ENCODE data around the gene RASD1.

Gene RASD1

DNA sequence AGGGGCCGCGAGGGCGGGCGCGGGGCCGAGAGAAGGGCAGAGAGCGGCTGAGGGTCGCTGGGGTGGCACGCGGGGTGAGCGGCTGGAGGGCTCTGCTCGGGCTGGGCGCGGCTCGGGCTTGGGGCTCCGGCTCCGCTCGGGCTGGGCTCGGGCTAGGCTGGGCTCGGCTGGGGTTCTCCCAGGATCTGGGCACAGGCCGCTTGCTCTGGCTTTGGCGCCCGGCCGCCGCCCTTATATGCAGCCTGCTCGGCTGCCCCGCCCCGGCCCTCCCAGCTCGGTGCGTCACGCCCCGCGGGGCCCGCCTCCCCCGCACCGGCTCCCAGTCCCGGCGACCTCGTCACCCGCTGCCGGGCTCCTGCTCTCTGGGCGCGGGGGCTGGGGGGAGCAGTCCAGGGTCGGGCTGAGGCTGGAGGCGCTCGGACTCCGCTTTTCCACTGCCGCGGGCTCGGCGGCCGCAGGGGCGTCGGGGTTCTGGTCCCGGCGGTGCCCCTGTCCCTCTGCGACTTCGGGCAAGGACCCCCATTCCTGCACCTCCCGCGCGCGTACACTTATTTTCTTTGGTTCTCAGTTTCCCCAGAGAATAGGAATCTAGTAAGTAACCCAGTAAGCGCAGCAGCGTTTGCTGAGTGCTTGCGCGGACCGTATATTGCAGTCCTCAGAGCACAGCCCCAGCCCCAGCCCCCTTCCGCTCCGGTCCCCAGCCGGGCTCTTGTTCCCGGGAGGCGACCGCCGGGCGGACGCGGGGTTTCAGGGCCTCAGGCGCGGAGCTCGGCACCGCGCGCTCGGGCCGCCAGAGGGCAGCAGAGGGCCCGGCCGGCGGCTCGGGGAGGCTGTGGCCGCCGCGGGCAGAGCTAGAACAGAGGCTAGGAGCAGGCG is at the start of gene RASD1:
Gene RASD1 (minus strand): TSS at position 207 of the 876 bp plus-strand sequence. CDS start 214 bp downstream, outside the sequence.
- FAIRE-seq: no peak

DNA sequence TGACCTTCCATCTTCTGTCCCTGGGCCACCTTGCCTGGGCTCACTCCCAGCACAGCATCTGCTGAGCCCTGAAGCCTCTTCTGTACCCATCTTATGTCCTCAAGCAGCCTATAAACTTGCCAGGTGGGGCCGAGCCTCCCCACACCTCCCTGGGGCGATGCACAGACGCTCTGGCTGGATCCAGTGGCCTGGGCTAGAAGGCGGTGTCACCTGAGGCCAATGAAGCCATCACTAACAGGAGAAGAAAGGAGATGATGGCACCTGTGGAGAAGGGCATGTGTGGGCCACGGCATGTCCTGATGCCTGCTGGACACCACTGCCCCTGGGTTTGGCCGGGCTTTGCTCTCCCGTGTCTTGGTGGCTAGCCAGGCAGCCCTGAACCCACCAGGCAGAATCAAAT is 49.8 kb upstream of the RASD1 start:
- FAIRE-seq: no peak

DNA sequence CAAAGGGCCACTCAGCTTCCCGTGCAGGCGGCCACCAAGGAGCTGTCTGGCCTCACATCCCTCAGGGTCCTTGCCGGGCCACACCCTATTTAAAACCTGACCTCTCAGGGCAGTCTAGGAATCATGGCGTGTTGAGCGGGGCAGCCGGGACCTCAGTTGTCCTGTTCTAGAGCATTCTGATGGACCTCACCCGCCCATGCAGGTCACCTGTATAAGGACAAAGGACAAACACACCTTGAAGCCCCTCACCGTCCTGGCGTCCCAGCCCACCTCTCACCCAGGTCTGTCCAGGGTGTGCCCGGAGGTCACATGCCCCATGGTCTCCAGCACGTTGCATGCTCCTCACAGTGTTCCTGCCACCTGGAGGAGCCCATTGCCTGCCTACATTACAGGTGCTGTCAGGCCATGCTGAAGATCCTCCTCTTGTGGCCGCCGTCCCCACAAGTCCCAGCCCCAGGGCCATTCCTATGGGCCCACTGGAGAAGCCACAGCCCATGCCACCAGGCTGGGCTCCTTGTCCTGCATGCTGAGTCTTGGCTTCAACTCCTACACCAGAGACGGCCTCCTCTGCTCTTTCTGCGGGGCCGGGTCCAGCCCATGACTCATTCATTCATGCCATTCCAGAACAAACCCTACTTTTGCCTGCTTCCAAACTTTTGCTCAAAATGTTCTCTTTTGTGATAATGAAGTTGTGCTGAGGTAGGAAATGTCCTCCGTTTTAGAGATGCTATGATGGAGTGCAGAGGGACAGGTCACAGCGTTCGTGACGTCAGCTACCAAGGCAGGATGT is 49.0 kb upstream of the RASD1 start:
- FAIRE-seq: no peak

GRCh38 chr17:17542906-17543635 is 46.9 kb upstream of the RASD1 start:
- FAIRE-seq: no peak

DNA sequence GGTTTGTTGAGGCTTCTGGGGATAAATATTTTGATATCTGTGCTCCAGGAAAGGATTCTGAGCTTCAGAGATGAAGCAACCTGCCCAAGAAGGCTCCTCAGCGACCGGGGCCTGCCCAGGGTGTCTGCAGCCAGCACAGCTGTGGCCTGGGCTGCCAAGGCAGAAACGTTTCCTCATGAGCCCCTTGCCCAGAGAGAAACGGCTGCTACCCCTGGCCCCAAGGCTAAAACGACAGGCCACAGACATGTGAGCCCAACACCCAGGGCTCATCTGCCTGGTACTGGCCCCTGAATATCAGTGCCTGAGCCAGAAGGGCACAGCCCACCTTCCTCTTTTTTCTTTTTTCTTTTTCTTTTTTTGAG is 45.4 kb upstream of the RASD1 start:
- no peak for FAIRE-seq

DNA sequence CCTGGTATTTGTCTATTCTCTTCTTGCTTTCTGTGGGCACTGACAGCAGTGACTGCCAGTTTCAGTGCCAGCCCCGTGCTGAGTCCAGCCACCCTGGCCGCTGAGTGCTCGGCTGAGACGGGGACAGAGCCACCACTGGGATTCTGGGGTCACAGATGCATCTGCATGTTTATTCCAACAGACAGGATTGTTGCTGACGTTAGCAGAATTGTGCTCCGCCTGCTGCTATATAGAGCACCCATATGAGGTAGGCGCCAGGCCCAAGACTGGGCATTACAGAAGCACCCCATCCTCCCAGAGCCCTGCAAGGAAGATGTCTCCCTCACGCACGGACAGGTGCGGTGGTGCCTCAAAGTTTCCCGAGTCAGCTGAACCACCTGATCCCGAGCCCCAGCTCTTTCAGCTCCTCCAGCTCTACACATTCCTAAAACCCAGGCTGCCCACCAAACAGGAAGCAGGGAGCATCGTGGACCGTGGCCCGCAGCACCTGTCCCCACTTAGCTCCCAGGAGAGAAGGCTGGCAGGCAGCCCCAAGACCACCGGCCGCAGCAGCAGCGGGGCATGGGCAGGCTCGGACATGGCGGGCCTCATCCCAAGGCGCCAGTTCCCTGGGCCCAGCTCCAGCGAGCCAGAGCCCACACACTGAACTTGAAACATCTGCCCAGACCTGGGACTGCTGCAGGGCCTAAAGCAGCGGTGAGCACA is 44.9 kb upstream of the RASD1 start:
- FAIRE-seq: no peak

- FAIRE-seq: no peak
Measured at GRCh38 chr17:17540278-17540906, 44.2 kb upstream of the RASD1 start.

GRCh38 chr17:17539591-17539990 is 43.4 kb upstream of the RASD1 start:
- no peak for FAIRE-seq

DNA sequence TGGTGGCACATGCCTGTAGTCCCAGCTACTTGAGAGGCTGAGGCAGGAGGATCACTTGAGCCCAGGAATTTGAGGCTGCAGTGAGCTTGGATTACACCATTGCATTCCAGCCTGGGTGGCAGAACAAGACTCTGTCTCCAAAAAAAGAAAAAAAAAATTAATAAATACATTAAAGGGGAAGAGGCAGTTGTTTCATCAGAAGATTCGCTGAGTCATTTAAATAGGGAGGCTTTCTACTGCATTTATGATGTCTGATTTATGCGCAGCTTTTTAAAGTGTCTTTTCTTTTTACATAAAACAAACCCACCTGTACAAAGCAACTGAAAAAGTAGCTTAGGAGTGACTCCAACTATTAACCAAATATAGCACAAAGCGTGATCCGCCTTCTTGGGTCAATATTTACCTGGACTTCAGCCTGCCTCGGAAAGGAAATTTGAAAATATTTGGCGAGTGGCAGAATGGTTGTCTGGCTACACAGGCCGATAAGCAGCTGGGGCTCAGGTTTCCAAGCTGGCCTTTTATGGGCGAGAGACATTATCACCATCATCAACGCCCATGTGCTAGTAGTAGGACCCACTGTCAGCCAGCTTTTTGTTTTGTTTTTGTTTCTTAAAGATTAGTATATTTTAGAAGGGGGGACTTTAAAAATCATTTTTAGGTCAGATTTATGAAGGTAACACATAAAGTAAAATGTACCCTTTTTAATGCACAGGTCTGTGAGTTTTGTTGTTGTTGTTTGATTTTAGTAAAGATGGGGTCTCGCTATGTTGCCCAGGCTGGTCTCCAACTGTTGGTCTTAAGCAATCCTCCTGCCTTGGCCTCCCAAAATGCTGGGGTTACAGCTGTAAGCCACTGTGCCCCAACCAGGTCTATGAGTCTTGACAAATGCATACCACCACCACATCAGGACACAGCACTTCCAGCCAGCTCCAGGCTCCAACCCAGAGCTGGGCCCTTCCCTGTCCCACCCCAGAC is 42.5 kb upstream of the RASD1 start:
- no peak for FAIRE-seq

- FAIRE-seq: no peak
Measured at GRCh38 chr17:17537311-17538099, 41.3 kb upstream of the RASD1 start.

- no peak for FAIRE-seq
Measured at GRCh38 chr17:17536702-17537101, 40.5 kb upstream of the RASD1 start.

GRCh38 chr17:17535957-17536356 is 39.8 kb upstream of the RASD1 start:
- FAIRE-seq: no peak

DNA sequence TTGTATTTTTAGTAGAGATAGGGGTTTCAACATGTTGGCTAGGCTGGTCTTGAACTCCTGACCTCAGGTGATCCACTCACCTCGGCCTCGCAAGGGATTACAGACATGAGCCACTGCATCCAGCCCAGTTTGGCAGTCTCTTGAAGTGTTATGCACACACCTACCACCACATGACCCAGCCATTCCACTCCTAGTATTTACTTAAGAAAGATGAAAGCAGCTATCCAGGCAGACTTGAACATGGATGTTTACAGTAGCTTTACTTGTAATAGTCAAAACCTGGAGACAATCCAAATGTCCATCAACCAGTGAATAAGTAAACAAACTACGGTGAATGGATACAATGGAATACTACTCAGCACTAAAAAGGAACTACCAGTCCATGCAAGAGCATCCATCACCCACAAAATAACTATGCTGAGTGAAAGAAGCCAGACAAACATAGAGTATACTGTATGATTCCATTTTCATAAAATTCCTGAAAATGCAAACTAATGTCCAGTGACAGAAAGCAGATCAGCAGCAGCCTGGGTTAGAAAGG is 37.8 kb upstream of the RASD1 start:
- FAIRE-seq: no peak

- FAIRE-seq: no peak
Measured at GRCh38 chr17:17532991-17533390, 36.8 kb upstream of the RASD1 start.

GRCh38 chr17:17531156-17531555 is 35.0 kb upstream of the RASD1 start:
- FAIRE-seq: no peak

DNA sequence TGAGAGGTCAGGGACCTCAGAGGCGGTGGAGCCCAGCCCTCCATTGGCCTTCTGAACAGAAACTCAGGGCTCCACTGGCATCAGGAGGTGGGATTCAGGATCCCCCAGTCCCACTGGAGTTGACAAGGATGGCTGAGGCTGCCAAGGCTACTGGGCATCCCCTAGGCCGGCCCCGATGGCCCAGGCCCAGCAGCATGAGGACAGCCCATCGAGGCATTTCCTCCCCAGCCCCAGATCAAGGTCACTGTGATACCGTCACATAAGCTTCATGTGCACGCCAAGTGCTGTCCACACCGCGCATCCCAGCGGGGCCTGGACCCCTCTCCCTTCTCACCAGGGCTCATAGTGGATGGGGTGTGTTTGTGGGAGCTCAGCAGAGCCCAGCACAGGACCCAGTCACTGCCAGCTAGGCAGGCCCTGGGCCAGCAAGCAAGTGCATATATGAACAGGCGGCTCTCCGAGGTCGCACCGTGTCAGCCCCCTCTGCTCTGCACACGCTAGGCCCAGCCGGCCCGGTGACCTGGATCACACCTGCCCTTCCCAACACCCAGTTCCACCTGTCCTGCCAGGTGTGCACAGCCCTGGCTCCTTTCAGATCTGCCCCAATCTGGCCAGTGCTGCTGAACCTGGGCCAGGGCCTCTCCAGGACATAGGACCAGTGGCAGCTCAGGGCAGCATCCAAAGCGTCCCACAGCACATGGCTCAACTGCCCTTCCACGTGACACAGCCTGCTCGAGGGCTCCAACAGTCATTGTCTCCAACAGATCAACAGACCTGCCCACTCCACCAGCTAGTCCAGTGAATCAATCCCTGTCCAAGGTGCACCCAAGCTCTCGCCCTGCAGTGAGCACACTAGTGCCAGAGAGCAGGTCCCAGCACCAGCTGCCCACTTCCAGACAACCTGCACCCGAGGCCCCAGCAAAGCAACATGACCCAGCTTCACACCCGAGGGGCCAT is 32.8 kb upstream of the RASD1 start:
- no peak for FAIRE-seq

GRCh38 chr17:17527956-17528500 is 31.8 kb upstream of the RASD1 start:
- no peak for FAIRE-seq

GRCh38 chr17:17527534-17527933 is 31.3 kb upstream of the RASD1 start:
- no peak for FAIRE-seq
